ENCODE measurements around the gene P3H4.
A peak's percentile ranks its signal among the peaks of the same experiment; 100 is the strongest.
"Not testable (repeated sequence)": the region's sequence is repeated elsewhere in the genome, so short reads cannot be mapped to it uniquely, and the experiment has no call there.

Gene P3H4

GRCh38 chr17:41792845-41793783 lies 18.6 kb downstream of the P3H4 start:
- no peak for DNase-seq

- no peak for DNase-seq
These were observed 24.7 kb downstream of the P3H4 start for GRCh38 chr17:41787021-41787418.

- peak; percentile 78 for DNase-seq
These were observed 25.3 kb downstream of the P3H4 start, which contains the start of gene JUP for GRCh38 chr17:41786227-41787020. Gene JUP (minus strand): TSS chr17:41786711. CDS start chr17:41771854, 14,857 bp downstream.

- no peak for DNase-seq
These were observed 25.9 kb downstream of the P3H4 start for GRCh38 chr17:41785859-41786226.

GRCh38 chr17:41785091-41785858 lies 26.5 kb downstream of the P3H4 start:
- DNase-seq = no peak

GRCh38 chr17:41784207-41784744 lies 27.5 kb downstream of the P3H4 start:
- no peak for DNase-seq

- no peak for DNase-seq
These were observed 29.6 kb downstream of the P3H4 start for GRCh38 chr17:41782142-41782541.

GRCh38 chr17:41781404-41782110 lies 30.2 kb downstream of the P3H4 start:
- no peak for DNase-seq

- DNase-seq = no peak
These were observed 31.8 kb downstream of the P3H4 start for GRCh38 chr17:41779954-41780353.

- DNase-seq = no peak
These were observed 34.1 kb downstream of the P3H4 start for GRCh38 chr17:41777574-41778188.

GRCh38 chr17:41777157-41777573 lies 34.6 kb downstream of the P3H4 start:
- no peak for DNase-seq

GRCh38 chr17:41776262-41776900 lies 35.4 kb downstream of the P3H4 start:
- DNase-seq = not testable (repeated sequence)

GRCh38 chr17:41775394-41776226 lies 36.1 kb downstream of the P3H4 start:
- no peak for DNase-seq

- DNase-seq = no peak
These were observed 38.0 kb downstream of the P3H4 start for GRCh38 chr17:41773731-41774193.

- DNase-seq = no peak
These were observed 38.6 kb downstream of the P3H4 start for GRCh38 chr17:41773190-41773588.

- no peak for DNase-seq
These were observed 39.1 kb downstream of the P3H4 start for GRCh38 chr17:41772586-41773189.

- no peak for DNase-seq
These were observed 39.5 kb downstream of the P3H4 start for GRCh38 chr17:41772218-41772585.

GRCh38 chr17:41771389-41772206 lies 40.2 kb downstream of the P3H4 start:
- DNase-seq = no peak

GRCh38 chr17:41769985-41770384 lies 41.8 kb downstream of the P3H4 start:
- DNase-seq = no peak

Measured in effector CD4-positive, alpha-beta T cell (primary cell).